Left forelimb (tissue), 1 donor: Measurements from ENCODE around the gene CXCL5.

Source experiments
- DNase-seq: peaks from one replicate; pipeline ENCODE4 v3.0.0-alpha.2; 2018; ENCODE audit warnings: low spot score

Gene CXCL5

DNA sequence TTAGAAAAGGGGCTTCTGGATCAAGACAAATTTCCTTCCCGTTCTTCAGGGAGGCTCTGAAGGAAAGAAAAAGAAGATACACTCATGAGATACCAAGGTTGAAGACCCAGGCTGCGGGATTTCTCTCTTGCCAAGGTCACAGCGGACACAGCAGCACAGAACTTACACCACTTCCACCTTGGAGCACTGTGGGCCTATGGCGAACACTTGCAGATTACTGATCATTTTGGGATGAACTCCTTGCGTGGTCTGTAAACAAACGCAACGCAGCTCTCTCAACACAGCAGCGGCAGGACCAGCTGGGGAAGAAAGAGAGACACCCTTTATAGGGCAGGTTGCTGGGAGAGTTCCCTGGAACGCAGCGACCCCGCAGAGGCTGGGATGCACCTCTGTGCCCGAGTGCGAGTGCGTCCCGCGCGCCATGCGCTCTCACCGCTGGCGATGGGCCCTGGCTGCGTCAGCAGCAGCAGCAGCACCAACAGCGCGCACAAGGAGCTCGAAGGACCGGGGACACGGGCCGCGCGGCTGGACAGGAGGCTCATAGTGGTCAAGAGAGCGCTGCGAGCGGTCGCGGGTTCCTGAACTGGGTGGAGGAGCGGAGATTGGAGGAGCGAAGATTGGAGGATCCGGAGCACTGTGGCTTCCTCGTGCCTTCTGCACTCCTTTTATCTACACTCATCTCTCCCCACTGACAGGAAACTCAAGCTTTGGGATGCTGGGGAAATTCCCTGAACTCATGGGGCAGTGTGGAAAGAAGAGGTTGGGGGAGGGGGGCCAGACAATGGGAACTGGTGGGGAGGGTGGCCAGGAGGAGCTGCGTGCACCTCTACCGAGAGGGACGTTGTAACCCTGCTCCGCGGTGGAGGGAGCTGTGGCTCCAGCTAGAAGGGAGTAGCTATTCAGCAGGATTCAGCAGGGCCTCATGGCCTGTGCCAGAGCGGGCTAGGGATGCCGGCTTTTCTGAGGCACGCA is at the start of gene CXCL5:
Gene CXCL5 (minus strand): TSS at position 638 of the 972 bp plus-strand sequence. CDS start 96 bp downstream, at position 542.
- DNase-seq = no peak

- no peak for DNase-seq
These were observed 48.7 kb upstream of the CXCL5 start for GRCh38 chr4:74047152-74047551.

DNA sequence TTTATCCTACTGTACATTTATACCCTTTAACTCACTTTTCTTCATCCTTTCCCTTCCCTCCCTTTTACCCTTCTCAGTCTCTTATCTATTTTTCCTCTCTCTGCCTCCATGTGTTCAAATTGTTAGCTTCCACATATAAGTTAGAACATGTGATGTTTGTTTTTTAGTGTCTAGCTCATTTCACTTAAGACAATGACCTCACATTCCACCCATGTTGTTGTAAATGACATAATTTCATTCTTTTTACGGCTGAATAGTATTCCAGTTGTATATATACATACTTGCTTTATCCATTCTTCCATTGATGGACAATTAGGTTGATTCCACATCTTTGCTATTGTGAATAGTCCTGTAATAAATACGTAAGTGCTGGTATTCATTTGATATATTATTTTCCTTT is 47.3 kb upstream of the CXCL5 start:
- DNase-seq = no peak

GRCh38 chr4:74045247-74045646 is 46.8 kb upstream of the CXCL5 start:
- DNase-seq = no peak

DNA sequence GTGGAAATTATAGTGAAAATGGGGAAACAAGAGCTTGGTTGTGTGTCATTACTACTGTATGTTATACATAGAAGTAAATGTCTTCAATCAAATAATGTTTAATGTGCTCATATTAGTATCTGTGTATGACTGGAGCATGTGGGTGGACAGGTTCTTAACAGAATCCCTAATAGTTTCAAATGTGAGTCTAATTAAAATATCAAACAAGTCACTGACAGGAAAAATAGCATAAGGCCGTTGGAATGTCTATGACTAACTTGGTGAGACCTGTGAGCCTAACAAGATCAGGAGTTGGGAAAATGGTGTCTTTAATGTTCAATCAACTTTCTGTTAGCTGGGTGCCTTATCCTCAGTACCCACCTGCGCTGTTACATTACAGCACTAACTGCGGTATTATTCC is 46.2 kb upstream of the CXCL5 start:
- no peak for DNase-seq

GRCh38 chr4:74042681-74043080 is 44.2 kb upstream of the CXCL5 start:
- no peak for DNase-seq

- no peak for DNase-seq
These were observed 42.9 kb upstream of the CXCL5 start for GRCh38 chr4:74041418-74041817.

GRCh38 chr4:74039315-74039763 is 40.9 kb upstream of the CXCL5 start:
- no peak for DNase-seq

DNA sequence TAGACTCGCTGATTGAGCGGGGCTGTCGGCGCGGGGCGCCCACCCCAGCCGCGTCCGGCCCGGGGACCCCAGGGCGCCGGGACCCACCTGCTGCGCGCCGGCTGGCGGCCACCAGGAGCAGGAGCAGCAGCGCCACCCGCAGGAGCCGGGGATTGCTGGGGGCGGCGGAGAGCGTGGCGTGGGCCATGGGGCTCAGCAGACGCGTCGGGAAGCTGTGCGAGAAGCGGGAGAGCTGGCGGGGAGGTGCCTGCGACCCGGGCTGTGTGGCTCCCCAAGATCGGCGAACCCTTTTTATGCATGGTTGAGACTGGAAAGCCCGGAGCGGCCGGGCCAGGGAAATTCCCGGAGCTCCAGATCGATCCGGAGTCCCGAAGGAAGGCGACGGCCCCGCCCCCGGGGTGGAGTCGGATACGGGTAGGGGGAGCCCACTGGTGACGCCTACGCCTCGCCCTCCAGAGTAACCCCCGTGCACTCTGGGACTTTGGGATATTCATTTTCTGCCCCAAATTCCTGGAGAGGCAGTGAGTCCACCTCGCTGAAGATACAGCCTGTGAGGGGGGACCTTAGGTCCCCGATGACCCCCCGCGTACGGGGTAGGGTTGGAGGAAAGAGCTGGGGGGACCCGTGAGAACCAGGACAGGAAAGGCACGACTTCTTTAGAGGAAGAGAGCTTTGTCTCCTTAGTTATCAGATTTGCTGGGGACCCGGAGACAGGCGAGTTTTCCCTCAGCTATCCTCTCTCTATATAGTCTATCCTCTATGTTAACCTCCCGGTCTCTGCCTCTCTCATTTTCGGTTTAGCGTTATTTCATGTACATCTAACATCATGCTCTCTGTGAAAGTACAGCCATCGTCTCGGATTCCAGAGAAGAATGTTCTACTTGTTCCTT is 40.2 kb upstream of the CXCL5 start, which contains the start of gene CXCL3:
Gene CXCL3 (minus strand): TSS at position 265 of the 890 bp plus-strand sequence. CDS start 78 bp downstream, at position 187.
- peak; percentile 75 for DNase-seq

GRCh38 chr4:74038086-74038424 is 39.6 kb upstream of the CXCL5 start:
- no peak for DNase-seq

DNA sequence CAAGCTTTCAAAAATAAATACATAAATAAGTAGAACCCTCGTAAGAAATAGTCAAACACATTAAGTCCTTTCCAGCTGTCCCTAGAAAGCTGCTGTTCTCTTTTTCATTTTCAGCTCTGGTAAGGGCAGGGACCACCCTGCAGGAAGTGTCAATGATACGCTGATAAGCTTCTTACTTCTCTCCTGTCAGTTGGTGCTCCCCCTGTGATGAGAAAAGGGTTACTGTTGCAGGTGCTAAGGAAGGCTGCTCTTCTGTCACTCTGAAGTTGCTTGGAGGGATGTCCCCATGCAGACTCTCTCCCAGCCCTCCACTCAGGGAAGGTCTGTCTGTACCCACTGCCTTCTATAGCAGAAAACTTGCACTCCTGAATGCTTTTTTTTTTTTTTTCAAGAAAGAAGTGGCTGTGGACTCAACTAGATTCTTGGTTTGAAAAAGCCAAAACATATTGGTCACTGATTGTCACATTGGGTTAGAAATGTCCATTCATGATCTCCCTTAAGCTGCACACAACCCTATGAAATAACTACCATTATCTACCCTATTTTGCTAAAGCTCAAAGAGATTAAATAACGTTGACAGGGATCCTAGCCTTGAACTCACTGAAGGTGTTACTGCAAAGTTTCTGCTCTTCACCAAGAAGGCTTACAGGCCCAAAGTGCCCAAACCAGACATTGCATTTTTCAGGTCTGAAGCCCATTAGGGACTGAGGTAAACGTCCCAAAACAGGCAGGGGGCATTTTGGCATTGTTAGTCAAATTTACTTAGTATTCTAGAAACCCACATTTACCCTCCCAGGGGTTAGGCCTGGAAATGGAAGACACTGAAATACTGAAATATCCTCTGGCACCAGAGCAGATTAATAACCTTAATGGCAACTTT is 38.8 kb upstream of the CXCL5 start:
- DNase-seq = no peak

GRCh38 chr4:74033739-74034138 is 35.3 kb upstream of the CXCL5 start:
- no peak for DNase-seq

- no peak for DNase-seq
These were observed 33.6 kb upstream of the CXCL5 start for GRCh38 chr4:74032064-74032463.

DNA sequence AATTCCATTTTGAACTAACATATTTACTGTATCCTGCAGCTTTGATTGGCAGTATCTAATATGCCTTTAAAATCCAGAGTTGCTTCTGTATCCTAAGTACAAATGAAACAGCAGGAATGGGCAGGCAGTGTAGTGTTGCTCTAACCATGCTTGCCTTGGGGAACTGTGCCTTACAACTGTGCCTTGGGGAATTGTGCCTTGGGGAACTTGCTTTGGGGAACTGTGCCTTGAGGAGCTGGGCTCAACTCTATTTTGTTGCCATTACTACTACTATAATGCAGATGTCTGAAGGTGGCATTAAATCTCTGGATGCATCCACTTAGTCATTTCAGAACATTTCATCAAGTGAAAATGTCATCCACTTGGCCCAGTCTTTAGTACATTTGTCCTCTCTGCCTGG is 33.1 kb upstream of the CXCL5 start:
- DNase-seq = no peak

GRCh38 chr4:74030285-74030684 is 31.8 kb upstream of the CXCL5 start:
- no peak for DNase-seq

DNA sequence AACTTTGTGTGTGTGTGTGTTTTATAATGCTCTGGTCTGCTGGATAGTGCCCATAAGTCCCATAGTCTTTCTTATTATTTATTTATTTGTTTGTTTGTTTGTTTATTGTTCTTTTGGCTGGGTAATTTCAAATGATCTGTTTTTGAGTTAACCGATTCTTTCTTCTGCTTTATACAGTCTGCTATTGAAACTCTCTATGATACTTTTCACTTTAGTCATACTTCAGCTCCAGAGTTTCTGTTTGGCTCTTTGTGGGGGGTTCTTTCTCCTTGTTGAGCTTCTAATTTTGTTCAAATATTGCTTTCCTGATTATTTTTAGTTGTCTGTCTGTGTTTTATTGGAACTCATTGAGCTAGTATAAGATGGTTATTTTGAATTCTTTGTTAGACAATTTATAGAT is 30.0 kb upstream of the CXCL5 start:
- no peak for DNase-seq

DNA sequence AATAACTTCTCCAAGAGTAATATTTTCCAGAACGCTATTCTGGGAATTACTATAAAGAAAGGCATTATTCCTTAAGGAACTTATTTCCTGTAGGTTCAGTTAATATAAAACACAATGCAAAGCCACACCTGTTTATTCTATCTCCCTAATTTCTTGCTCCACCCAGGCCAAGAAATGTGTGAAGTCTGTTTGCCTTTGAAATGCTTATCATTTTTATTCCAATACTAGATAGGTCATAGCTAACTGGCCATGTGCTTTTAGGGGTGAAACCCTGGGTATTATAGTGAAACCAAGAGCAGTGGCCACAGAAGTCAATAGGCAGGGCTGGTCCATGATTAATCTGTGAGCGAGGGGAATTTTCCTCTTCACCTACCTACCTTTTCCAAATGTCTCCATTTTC is 25.2 kb upstream of the CXCL5 start:
- no peak for DNase-seq

- DNase-seq = no peak
These were observed 23.1 kb upstream of the CXCL5 start for GRCh38 chr4:74021601-74022000.

- no peak for DNase-seq
These were observed 20.3 kb upstream of the CXCL5 start for GRCh38 chr4:74018771-74019170.

DNA sequence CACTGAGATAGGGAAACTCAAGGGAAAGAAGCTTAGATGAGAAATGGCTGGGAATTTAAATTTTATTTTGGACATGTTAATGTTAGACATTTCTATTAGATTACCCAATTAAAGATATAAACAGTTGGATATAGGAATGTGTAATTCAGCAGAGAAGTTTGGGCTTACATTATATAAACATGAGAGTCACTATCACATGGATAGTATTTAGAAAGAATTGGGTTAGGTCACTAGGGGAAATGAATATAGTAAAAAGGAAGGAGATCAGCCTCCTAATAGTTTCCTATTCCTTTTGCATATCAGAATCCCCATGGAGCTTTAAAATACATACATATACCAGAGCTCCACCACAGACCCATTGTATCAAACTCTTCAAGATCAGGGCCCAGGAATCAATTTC is 19.6 kb upstream of the CXCL5 start:
- DNase-seq = no peak

DNA sequence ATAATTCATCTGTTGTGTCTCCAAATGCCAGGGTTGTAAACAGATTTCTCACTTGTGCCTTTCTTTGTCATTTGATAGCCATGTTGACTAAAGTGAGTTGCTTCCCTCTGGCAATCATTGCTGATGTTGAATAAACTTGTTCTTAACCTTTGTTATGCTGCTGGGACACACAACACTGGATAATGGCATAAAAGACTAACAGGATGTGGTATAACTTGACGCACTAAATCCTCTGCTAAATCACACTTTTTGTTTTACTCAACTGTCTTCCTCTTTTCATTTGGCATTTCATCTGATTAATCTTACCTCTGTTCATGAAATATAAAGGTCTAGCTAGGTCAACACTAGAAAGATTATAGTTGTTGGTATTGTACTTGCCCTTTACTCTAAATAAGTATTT is 17.6 kb upstream of the CXCL5 start:
- no peak for DNase-seq
